22Rv1 (cell line): ENCODE measurements around the gene CHCHD4.

Experiments
- ZFX ChIP-seq: fragments of 450-650 bp; IDR thresholded peaks from 2 replicates; pipeline ENCODE4 v1.6.1; 2017; ENCODE audit warnings: antibody characterized with exemption, borderline replicate concordance
- TF ChIP-seq, protein P1 (sequence below): fragments of 450-650 bp; IDR thresholded peaks from 2 replicates; pipeline ENCODE4 v1.5.1; 2017; ENCODE audit warnings: mild to moderate bottlenecking

DNA sequence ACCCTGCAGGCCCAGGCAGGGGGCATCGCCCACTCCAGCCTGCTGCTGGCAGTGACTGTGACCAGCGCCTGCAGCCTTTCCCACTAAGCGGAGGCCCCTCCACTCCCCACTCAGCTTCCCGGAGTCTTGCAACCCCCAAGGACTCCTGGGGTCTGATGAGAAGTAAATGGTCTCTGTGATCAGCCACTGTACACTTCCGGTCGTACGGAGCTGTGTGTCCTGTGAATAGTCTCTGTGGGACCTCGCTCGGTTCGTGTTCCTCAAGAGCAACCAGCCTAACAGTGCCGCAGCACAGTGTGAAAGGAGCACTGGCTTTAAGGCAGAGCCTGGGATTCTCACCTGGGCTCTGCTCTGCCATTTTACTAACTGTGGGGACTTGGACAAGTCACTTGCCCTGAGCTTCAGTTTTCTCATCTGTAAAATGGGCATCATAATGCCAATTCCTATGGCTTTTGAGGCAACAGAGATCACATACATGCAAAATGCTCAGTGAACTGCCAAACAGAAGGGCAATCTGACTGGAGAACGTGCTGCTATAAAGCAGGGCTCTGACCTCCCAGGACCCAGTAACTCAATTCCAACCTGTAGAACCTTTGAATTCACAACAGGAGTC is 26.9 kb upstream of the CHCHD4 start:
- TF ChIP-seq, protein P1, sequence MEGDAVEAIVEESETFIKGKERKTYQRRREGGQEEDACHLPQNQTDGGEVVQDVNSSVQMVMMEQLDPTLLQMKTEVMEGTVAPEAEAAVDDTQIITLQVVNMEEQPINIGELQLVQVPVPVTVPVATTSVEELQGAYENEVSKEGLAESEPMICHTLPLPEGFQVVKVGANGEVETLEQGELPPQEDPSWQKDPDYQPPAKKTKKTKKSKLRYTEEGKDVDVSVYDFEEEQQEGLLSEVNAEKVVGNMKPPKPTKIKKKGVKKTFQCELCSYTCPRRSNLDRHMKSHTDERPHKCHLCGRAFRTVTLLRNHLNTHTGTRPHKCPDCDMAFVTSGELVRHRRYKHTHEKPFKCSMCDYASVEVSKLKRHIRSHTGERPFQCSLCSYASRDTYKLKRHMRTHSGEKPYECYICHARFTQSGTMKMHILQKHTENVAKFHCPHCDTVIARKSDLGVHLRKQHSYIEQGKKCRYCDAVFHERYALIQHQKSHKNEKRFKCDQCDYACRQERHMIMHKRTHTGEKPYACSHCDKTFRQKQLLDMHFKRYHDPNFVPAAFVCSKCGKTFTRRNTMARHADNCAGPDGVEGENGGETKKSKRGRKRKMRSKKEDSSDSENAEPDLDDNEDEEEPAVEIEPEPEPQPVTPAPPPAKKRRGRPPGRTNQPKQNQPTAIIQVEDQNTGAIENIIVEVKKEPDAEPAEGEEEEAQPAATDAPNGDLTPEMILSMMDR, result no peak
- TF ChIP-seq ZFX, result no peak
